ENCODE data around the gene CDH8.

Gene CDH8

GRCh38 chr16:61671161-61671560, 365.1 kb downstream of the CDH8 start:
- peaks cover 7% of the 10 kb centered on the region for H3K9me3 Mint-ChIP-seq
- H3K27me3 Mint-ChIP-seq (ENCODE audit: low read depth) = no peaks in the 10 kb centered on the region
- no peak overlapping the region for H3K4me3 Mint-ChIP-seq

DNA sequence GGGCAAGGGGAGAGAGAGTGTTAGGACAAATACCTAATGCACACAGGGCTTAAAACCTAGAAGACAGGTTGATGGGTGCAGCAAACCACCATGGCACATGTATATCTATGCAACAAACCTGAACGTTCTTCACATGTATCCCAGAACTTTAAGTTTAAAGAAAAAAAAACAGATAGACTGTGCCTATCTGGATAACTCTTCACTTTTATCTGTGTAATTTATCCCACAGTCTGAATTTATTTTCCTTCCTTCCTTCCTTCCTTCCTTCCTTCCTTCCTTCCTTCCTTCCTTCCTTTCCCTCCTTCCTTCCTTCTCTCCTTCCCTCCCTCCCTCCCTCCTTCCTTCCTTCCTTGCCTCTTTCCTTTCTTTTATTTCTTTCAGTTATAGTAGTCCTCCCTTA, 370.7 kb downstream of the CDH8 start:
- Mint-ChIP-seq H3K27ac (no peak overlapping the region), H3K9me3 (no peaks in the 10 kb centered on the region), H3K4me1 (no peaks in the 10 kb centered on the region), H3K27me3 (ENCODE audit: low read depth) (no peaks in the 10 kb centered on the region), H3K36me3 (ENCODE audit: low read depth) (no peaks in the 10 kb centered on the region), H3K4me3 (no peak overlapping the region)
- TF ChIP-seq, protein P1, sequence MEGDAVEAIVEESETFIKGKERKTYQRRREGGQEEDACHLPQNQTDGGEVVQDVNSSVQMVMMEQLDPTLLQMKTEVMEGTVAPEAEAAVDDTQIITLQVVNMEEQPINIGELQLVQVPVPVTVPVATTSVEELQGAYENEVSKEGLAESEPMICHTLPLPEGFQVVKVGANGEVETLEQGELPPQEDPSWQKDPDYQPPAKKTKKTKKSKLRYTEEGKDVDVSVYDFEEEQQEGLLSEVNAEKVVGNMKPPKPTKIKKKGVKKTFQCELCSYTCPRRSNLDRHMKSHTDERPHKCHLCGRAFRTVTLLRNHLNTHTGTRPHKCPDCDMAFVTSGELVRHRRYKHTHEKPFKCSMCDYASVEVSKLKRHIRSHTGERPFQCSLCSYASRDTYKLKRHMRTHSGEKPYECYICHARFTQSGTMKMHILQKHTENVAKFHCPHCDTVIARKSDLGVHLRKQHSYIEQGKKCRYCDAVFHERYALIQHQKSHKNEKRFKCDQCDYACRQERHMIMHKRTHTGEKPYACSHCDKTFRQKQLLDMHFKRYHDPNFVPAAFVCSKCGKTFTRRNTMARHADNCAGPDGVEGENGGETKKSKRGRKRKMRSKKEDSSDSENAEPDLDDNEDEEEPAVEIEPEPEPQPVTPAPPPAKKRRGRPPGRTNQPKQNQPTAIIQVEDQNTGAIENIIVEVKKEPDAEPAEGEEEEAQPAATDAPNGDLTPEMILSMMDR (IDR thresholded peaks at IDR 0.05; ENCODE audit: unreplicated experiment in 3 of 3) = no peak

More at GRCh38 chr16:61671161-61671560, 365.1 kb downstream of the CDH8 start:
- TF ChIP-seq, protein P1 (IDR thresholded peaks at IDR 0.05; ENCODE audit: unreplicated experiment in 3 of 3) = no peak
- H3K27ac Mint-ChIP-seq = no peak overlapping the region
- H3K4me1 Mint-ChIP-seq = no peaks in the 10 kb centered on the region
- peaks cover 4% of the 10 kb centered on the region for H3K36me3 Mint-ChIP-seq (ENCODE audit: low read depth)

GRCh38 chr16:61659936-61660335, 376.3 kb downstream of the CDH8 start:
- no peaks in the 10 kb centered on the region for H3K4me1 Mint-ChIP-seq
- TF ChIP-seq, protein P1 (IDR thresholded peaks at IDR 0.05; ENCODE audit: unreplicated experiment in 3 of 3) = no peak
- no peaks in the 10 kb centered on the region for H3K27me3 Mint-ChIP-seq (ENCODE audit: low read depth)
- H3K36me3 Mint-ChIP-seq (ENCODE audit: low read depth) = no peaks in the 10 kb centered on the region
- H3K9me3 Mint-ChIP-seq = no peaks in the 10 kb centered on the region
- no peak overlapping the region for H3K27ac Mint-ChIP-seq
- no peak overlapping the region for H3K4me3 Mint-ChIP-seq

GRCh38 chr16:61654962-61655361, 381.3 kb downstream of the CDH8 start:
- H3K9me3 Mint-ChIP-seq = no peaks in the 10 kb centered on the region
- no peak overlapping the region for H3K4me3 Mint-ChIP-seq
- TF ChIP-seq, protein P1 (IDR thresholded peaks at IDR 0.05; ENCODE audit: unreplicated experiment in 3 of 3) = no peak
- no peak overlapping the region for H3K27ac Mint-ChIP-seq
- no peaks in the 10 kb centered on the region for H3K27me3 Mint-ChIP-seq (ENCODE audit: low read depth)
- no peaks in the 10 kb centered on the region for H3K36me3 Mint-ChIP-seq (ENCODE audit: low read depth)
- H3K4me1 Mint-ChIP-seq = no peaks in the 10 kb centered on the region

- Mint-ChIP-seq H3K27ac (no peak overlapping the region), H3K27me3 (ENCODE audit: low read depth) (no peaks in the 10 kb centered on the region), H3K4me1 (no peaks in the 10 kb centered on the region), H3K9me3 (no peaks in the 10 kb centered on the region), H3K36me3 (ENCODE audit: low read depth) (no peaks in the 10 kb centered on the region), H3K4me3 (no peak overlapping the region)
- TF ChIP-seq, protein P1 (IDR thresholded peaks at IDR 0.05; ENCODE audit: unreplicated experiment in 3 of 3) = no peak
These were observed 382.7 kb downstream of the CDH8 start for GRCh38 chr16:61653544-61653943.

GRCh38 chr16:61645561-61645960, 390.7 kb downstream of the CDH8 start:
- Mint-ChIP-seq H3K36me3 (ENCODE audit: low read depth) (no peaks in the 10 kb centered on the region), H3K4me3 (no peak overlapping the region), H3K27ac (no peak overlapping the region), H3K27me3 (ENCODE audit: low read depth) (no peaks in the 10 kb centered on the region), H3K9me3 (no peaks in the 10 kb centered on the region), H3K4me1 (no peaks in the 10 kb centered on the region)
- TF ChIP-seq, protein P1 (IDR thresholded peaks at IDR 0.05; ENCODE audit: unreplicated experiment in 3 of 3) = no peak
